ENCODE measurements around the gene SIDT2. TPM values are rescaled to one million over a fixed set of nuclear protein-coding genes. Genes with fewer than 3 reads are reported as not detected.

SIDT2 gene
- total RNA-seq, 1 experiment from 2014 or later = 27.6 TPM

- ATAC-seq (no peak), DNase-seq (ENCODE audit: low spot score) (no peak)
- no peak for TF ChIP-seq AR (CRISPR knock-in tag; IDR thresholded peaks at IDR 0.05)
- TF ChIP-seq CREB1 (CRISPR knock-in tag; IDR thresholded peaks at IDR 0.05) = no peak
- TF ChIP-seq SOX15 (CRISPR knock-in tag; IDR thresholded peaks at IDR 0.05) = no peak
- TF ChIP-seq PRDM15 (CRISPR knock-in tag; IDR thresholded peaks at IDR 0.05) = no peak
- TF ChIP-seq ZNF512 (CRISPR knock-in tag; IDR thresholded peaks at IDR 0.05; ENCODE audit: borderline replicate concordance) = no peak
- TF ChIP-seq TP53 (CRISPR knock-in tag; IDR thresholded peaks at IDR 0.05) = no peak
- no peak for TF ChIP-seq ETV6 (CRISPR knock-in tag; IDR thresholded peaks at IDR 0.05)
- no peak for TF ChIP-seq TCF7 (CRISPR knock-in tag; IDR thresholded peaks at IDR 0.05; ENCODE audit: low read depth)
- TF ChIP-seq NR3C1 (CRISPR knock-in tag; conservative IDR thresholded peaks at IDR 0.05; ENCODE audit: low read depth) = no peak
- TF ChIP-seq TEAD4 (CRISPR knock-in tag; IDR thresholded peaks at IDR 0.05) = no peak
- no peak for TF ChIP-seq ZNF281 (CRISPR knock-in tag; IDR thresholded peaks at IDR 0.05)
- no peak for TF ChIP-seq NFYB (CRISPR knock-in tag; conservative IDR thresholded peaks at IDR 0.05; ENCODE audit: low read depth)
- TF ChIP-seq ATF1 (CRISPR knock-in tag; IDR thresholded peaks at IDR 0.05) = no peak
- no peak for TF ChIP-seq CREM (CRISPR knock-in tag; IDR thresholded peaks at IDR 0.05)
- Mint-ChIP-seq H3K27ac (no peak overlapping the region), H3K4me1 (no peaks in the 10 kb centered on the region), H3K36me3 (peaks cover 5% of the 10 kb centered on the region), H3K27me3 (ENCODE audit: low read depth) (no peaks in the 10 kb centered on the region), H3K4me3 (no peak overlapping the region), H3K9me3 (no peaks in the 10 kb centered on the region)
- POLR2A ChIA-PET = interaction anchor here (0.7 kb wide), 1 partner anchor 16 kb away, joined by 5 read pairs; no protein-coding TSS in a partner anchor
- CTCF ChIA-PET = interaction anchor here (1.1 kb wide), 1 partner anchor 32 kb away, joined by 3 read pairs; no protein-coding TSS in a partner anchor
These were observed 34.3 kb downstream of the SIDT2 start for GRCh38 chr11:117212697-117213355.

Measured in WTC11 (cell line).